ENCODE data around the gene SLC38A1.
A peak's percentile ranks its signal among the peaks of the same experiment; 100 is the strongest.
"Not testable (repeated sequence)": the region's sequence is repeated elsewhere in the genome, so short reads cannot be mapped to it uniquely, and the experiment has no call there.

SLC38A1 gene

GRCh38 chr12:46268583-46269428 lies at the start of gene SLC38A1:
Gene SLC38A1, minus strand, starts transcription at chr12:46269043. Its CDS starts 29,243 bp downstream, at chr12:46239800.
- DNase-seq, result peak; percentile 92

- DNase-seq, result no peak
Measured at GRCh38 chr12:46318037-46318436, 49.2 kb upstream of the SLC38A1 start.

DNA sequence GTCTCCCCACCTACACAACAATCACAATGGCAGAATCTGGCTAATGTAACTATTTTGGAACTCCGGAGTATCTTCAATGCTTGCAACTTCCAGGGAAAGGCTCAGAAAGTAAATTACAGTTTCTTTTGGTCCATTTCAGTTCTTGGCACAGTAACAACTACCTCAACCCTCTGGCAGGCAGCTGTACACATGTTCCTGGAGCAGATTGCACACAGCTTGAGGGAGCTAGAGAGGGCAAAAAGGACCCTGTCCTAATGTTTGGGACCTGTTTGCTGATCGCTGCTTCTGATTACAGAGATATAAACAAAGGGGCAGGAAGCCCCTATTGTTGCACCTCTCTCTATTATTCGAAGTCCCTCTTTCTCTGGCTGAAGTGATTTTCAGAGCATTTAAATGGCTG lies 35.2 kb upstream of the SLC38A1 start:
- DNase-seq, result no peak

GRCh38 chr12:46303039-46303666 lies 34.3 kb upstream of the SLC38A1 start:
- peak; percentile 1 for DNase-seq

- no peak for DNase-seq
Measured at GRCh38 chr12:46300910-46301309, 32.1 kb upstream of the SLC38A1 start.

DNA sequence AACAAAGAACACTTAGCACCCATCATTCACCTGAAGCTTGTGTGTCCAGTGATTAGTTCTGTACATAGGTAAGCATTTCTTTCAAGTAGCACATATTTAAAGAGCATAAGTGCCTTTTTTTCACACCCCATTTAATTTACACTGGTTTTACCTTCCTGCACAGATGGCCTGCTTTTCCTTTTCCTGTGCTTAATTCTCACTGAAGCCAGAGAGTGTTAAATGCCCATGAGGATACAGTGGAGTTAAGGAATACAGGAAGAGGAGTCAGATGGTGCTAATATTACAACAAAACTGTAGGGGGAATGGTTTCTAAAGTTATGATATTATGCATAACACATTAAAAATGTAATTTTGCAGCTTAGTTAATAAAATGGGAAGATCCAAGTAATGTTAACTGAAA lies 31.0 kb upstream of the SLC38A1 start:
- DNase-seq, result no peak

GRCh38 chr12:46298261-46298660 lies 29.4 kb upstream of the SLC38A1 start:
- no peak for DNase-seq

GRCh38 chr12:46296822-46297221 lies 28.0 kb upstream of the SLC38A1 start:
- DNase-seq, result no peak

- no peak for DNase-seq
Measured at GRCh38 chr12:46292754-46293402, 24.0 kb upstream of the SLC38A1 start.

GRCh38 chr12:46291953-46292352 lies 23.1 kb upstream of the SLC38A1 start:
- not testable (repeated sequence) for DNase-seq

- not testable (repeated sequence) for DNase-seq
Measured at GRCh38 chr12:46285177-46285576, 16.3 kb upstream of the SLC38A1 start.

GRCh38 chr12:46282829-46283228 lies 14.0 kb upstream of the SLC38A1 start:
- DNase-seq, result no peak

DNA sequence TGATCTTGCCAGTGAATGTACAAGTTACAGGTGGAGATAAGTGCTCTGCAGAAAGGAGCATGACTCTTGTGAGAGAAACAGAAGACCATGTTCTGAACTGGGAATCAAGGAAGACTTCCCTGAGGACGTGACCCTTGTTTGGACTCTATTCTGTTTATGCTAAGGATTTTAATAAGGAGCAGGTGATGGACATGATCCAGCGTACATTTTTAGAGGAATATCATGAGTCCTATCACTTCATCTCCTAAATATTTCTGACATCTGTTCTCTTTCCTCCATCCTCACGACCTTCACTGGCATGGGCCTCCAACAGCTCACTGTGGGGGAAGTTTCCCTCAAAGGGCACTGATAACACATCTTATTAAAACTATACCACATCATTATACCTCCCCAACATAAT lies 7.9 kb upstream of the SLC38A1 start:
- DNase-seq, result no peak

DNA sequence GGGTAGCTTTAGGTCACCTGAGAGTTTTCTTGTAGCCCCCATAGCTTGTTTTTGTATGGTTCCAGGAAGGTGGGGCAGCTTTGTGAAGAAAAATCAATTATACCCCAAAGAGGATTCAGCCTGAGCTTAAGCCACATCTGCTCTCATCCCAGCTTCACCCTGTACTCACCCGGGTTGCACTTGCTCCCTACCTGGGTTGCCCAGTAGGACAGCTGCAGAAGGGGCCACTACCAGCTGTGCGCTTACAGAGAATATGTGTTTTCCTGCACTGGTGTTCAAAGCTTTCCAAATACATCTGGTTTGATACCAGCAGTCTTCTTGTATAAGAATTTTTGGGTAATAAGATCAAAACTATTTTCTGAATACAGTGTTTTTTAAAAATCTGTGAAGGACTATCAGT lies 3.0 kb upstream of the SLC38A1 start:
- no peak for DNase-seq

GRCh38 chr12:46269429-46270241 lies 792 bp upstream of the SLC38A1 start:
- peak; percentile 54 for DNase-seq

GRCh38 chr12:46267825-46268582 lies 839 bp downstream of the SLC38A1 start:
- DNase-seq, result peak; percentile 14

DNA sequence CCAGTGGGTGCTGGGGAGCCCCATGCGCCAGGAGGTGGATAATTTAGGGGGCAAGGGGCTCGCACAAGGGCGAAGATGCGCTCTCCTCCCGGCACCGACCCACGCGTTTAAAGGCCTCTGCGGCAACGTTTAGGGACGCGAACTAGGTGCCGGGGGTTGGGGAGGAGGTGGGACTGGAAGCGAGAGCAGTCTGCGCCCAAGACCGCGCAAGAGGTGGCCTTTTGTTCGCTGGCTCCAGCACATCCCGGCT lies 1.3 kb downstream of the SLC38A1 start:
- DNase-seq, result peak; percentile 32

- DNase-seq, result peak; percentile 32
Measured at GRCh38 chr12:46266869-46267574, 1.8 kb downstream of the SLC38A1 start.

DNA sequence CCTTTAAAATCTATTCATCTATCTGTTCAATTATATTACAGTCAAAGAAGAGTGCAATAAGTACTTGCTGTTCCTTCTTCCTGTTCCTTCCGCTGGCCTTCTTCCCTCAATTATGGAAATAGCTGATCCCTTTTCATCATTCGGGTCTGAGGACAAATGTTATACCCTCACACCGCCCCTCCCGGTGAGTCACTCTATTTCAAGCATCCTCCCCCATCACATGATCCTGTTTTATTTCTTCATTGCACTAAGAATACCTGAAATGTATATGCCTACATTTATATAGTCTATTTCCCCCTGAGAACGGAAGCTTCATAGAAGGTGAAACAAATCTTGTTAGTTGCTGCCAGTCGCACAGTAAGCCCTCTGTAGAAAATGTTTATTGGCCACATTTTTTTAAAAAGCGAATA lies 2.5 kb downstream of the SLC38A1 start:
- no peak for DNase-seq

DNA sequence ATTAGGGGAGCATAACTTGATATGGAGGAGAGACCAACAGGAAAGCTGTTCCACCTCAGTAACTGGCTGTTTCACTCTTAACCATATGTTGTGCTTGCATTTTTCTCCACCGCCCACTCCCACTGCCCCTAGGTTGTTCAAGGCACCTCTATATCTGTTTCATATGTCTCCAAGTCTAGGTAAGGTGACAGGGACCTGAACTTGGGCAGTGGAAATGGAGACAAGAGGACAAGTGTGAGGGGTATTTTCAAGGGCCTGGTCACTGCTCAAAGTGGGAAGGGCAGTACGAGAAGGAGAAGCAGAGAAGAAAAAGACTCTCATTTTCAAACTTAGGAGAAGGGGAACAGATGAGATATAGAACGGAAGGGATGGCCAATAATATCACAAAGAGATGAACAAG lies 3.1 kb downstream of the SLC38A1 start:
- DNase-seq, result no peak

DNA sequence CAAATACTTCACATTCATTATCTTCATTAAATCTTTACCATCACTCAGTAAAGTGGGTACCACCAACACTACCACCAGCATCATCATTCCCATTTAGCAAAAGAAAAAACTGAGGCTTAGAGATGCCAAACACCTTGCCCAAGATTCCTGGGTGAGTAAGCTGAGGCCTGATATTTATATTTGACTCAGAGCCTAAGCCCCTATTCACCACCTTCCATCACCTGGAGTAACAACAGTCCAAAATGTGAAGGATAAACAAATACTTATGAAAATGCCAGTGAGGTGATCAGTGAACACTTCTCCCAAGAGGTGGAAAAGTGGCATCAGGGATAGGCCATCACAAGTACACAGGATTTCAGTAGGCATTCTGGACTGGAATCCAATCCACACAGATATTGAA lies 3.7 kb downstream of the SLC38A1 start:
- no peak for DNase-seq

DNA sequence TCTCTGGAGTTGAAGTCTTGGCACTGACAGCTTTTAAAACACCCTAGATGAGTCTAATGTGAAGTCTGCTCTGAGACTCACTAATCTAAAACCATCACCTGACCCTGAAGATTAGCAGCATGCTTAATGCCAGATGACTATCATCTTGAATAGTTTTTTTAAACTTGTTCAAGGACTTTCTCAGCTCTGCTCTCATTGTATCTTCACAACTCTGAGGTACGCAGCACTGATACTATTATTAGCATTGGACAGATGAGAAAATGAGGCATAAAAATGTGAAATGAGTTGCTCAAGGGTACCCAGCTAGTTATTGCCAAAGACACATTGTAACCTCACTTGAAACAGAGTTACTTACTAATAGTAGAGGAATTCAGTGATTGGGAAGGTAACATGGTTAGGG lies 4.8 kb downstream of the SLC38A1 start:
- no peak for DNase-seq

Measured in NK-92 treated with Interleukin-12 subunit alpha and Interleukin-12 subunit beta, amount 100 ng/mL, for 24 hours (cell line).